PC-3 (cell line): ENCODE results near the gene NFKBIL1. TPM values are rescaled to one million over a fixed set of nuclear protein-coding genes. Genes with fewer than 3 reads are reported as not detected.

Experiments
- ATAC-seq: fragments of 200-7000 bp; cut with Tn5 transposase; 2 replicates; pipeline ENCODE4 v1.9.1; 2020; ENCODE audit warnings: mild to moderate bottlenecking, moderate library complexity
- BruUV-seq: library from RNA; stranded (reverse); fragments of 400-500 nt; replicated peaks from 2 replicates; lab custom pipeline; 2021; lab: Mats Ljungman, UMichigan
- CTCF ChIA-PET: fragments of 300-600 bp; sonication (Branson Sonifier 250); formaldehyde crosslinking; loops from one replicate; lab custom pipeline; 2022; ENCODE audit warnings: antibody characterized with exemption; lab: Charles Lee
- POLR2A ChIA-PET: fragments of 300-600 bp; sonication (Branson Sonifier 250); formaldehyde crosslinking; loops from one replicate; lab custom pipeline; 2022; ENCODE audit warnings: antibody characterized with exemption; ENCODE audit not compliant: unreplicated experiment; lab: Charles Lee
- DNase-seq: peaks from one replicate; pipeline ENCODE4 v3.0.0-alpha.2; 2015
- H2AFZ ChIP-seq: fragments of 300-600 bp; sonication (generic); 2 replicates; pipeline ENCODE4 v1.6.0; 2016; ENCODE audit warnings: antibody characterized with exemption, low read length
- H3F3A ChIP-seq: fragments of 300-600 bp; sonication (generic); one replicate; pipeline ENCODE4 v1.6.0; 2017; ENCODE audit warnings: antibody characterized with exemption, low read length, control low read depth, mild to moderate bottlenecking; ENCODE audit not compliant: unreplicated experiment
- H3K27ac ChIP-seq: fragments of 300-600 bp; sonication (generic); 2 replicates; pipeline ENCODE4 v1.5.1; 2016; ENCODE audit warnings: mild to moderate bottlenecking, low read length
- H3K27me3 ChIP-seq: fragments of 300-600 bp; sonication (generic); 2 replicates; pipeline ENCODE4 v1.6.1; 2016; ENCODE audit warnings: low read length, mixed read lengths
- H3K36me3 ChIP-seq: fragments of 300-600 bp; sonication (generic); 2 replicates; pipeline ENCODE4 v1.6.1; 2016; ENCODE audit warnings: low read depth, mixed run types, low read length, mixed read lengths
- H3K4me1 ChIP-seq: fragments of 300-600 bp; sonication (generic); 2 replicates; pipeline ENCODE4 v1.5.1; 2016; ENCODE audit warnings: low read length; ENCODE audit not compliant: insufficient read depth
- H3K4me2 ChIP-seq: fragments of 300-600 bp; sonication (generic); 2 replicates; pipeline ENCODE4 v1.6.0; 2016; ENCODE audit warnings: low read length
- H3K4me3 ChIP-seq: fragments of 300-600 bp; sonication (generic); 2 replicates; pipeline ENCODE4 v1.5.1; 2016; ENCODE audit warnings: mild to moderate bottlenecking, low read length, mixed read lengths
- H3K79me2 ChIP-seq: fragments of 300-600 bp; sonication (generic); 2 replicates; pipeline ENCODE4 v1.6.1; 2017; ENCODE audit warnings: low read length, mixed read lengths
- H3K9ac ChIP-seq: fragments of 300-600 bp; sonication (generic); 2 replicates; pipeline ENCODE4 v1.6.0; 2016; ENCODE audit warnings: mild to moderate bottlenecking, low read length
- H3K9me2 ChIP-seq: fragments of 300-600 bp; sonication (generic); replicated peaks from 2 replicates; pipeline ENCODE4 v1.6.1; 2016; ENCODE audit warnings: mixed run types, low read length, mixed read lengths
- H3K9me3 ChIP-seq: fragments of 300-600 bp; sonication (generic); 2 replicates; pipeline ENCODE4 v1.6.1; 2016; ENCODE audit warnings: low read length, mixed read lengths
- H4K20me1 ChIP-seq: fragments of 300-600 bp; sonication (generic); 2 replicates; pipeline ENCODE4 v1.6.1; 2016; ENCODE audit warnings: low read length, mixed read lengths
- EZH2 ChIP-seq: fragments of 300-600 bp; sonication (generic); IDR thresholded peaks from one replicate; pipeline ENCODE4 v1.6.1; 2017; ENCODE audit warnings: antibody characterized with exemption, mild to moderate bottlenecking, low read length; ENCODE audit not compliant: unreplicated experiment
- EZH2phosphoT487 ChIP-seq: fragments of 300-600 bp; sonication (generic); IDR thresholded peaks from 2 replicates; pipeline ENCODE4 v1.6.1; 2018; ENCODE audit warnings: mild to moderate bottlenecking, antibody characterized with exemption, low read length, borderline replicate concordance
- intact Hi-C: fragments of 100-400 bp; cut with micrococcal nuclease; formaldehyde crosslinking; loops from 2 replicates; pipeline ENCODE4 v1.9.0; 2023
- total RNA-seq: library from RNA; depleted of rRNA; stranded (reverse); fragments of >200 nt; gene quantifications from 2 replicates; pipeline ENCODE4 v1.2.3, GENCODE V29; 2014
- TF ChIP-seq, protein P1 (sequence below): fragments of 300-600 bp; sonication (generic); conservative IDR thresholded peaks from 2 replicates; pipeline ENCODE4 v1.5.1; 2017; ENCODE audit warnings: antibody characterized with exemption, low read depth, mild to moderate bottlenecking, low read length

The NFKBIL1 gene
- total RNA-seq, 1 experiment from 2014 or later = 38.2 TPM

DNA sequence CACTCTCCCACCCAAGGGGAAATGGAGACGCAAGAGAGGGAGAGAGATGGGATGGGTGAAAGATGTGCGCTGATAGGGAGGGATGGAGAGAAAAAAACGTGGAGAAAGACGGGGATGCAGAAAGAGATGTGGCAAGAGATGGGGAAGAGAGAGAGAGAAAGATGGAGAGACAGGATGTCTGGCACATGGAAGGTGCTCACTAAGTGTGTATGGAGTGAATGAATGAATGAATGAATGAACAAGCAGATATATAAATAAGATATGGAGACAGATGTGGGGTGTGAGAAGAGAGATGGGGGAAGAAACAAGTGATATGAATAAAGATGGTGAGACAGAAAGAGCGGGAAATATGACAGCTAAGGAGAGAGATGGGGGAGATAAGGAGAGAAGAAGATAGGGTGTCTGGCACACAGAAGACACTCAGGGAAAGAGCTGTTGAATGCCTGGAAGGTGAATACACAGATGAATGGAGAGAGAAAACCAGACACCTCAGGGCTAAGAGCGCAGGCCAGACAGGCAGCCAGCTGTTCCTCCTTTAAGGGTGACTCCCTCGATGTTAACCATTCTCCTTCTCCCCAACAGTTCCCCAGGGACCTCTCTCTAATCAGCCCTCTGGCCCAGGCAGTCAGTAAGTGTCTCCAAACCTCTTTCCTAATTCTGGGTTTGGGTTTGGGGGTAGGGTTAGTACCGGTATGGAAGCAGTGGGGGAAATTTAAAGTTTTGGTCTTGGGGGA is 28.7 kb downstream of the NFKBIL1 start:
- CTCF ChIA-PET = interaction anchor here (0.6 kb wide), 1 partner anchor 62 kb away, joined by 5 read pairs; no protein-coding TSS in a partner anchor
- ATAC-seq = no peak
- intact Hi-C loops = no loop called here

DNA sequence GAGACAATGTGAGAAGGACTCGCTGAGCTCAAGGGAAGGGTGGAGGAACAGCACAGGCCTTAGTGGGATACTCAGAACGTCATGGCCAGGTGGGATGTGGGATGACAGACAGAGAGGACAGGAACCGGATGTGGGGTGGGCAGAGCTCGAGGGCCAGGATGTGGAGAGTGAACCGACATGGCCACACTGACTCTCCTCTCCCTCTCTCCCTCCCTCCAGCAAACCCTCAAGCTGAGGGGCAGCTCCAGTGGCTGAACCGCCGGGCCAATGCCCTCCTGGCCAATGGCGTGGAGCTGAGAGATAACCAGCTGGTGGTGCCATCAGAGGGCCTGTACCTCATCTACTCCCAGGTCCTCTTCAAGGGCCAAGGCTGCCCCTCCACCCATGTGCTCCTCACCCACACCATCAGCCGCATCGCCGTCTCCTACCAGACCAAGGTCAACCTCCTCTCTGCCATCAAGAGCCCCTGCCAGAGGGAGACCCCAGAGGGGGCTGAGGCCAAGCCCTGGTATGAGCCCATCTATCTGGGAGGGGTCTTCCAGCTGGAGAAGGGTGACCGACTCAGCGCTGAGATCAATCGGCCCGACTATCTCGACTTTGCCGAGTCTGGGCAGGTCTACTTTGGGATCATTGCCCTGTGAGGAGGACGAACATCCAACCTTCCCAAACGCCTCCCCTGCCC is 29.6 kb downstream of the NFKBIL1 start:
- CTCF ChIA-PET = interaction anchor here (0.6 kb wide), 1 partner anchor 21 kb away, joined by 3 read pairs; no protein-coding TSS in a partner anchor
- POLR2A ChIA-PET = interaction anchor here (0.6 kb wide), 1 partner anchor 341 kb away, joined by 7 read pairs; no protein-coding TSS in a partner anchor
- H3K9me3 ChIP-seq = no peaks in the 10 kb centered on the region
- no peaks in the 10 kb centered on the region for H3K9me2 ChIP-seq
- H3K36me3 ChIP-seq = no peaks in the 10 kb centered on the region
- no peak overlapping the region for H3K4me3 ChIP-seq
- intact Hi-C loops = no loop called here
- TF ChIP-seq EZH2phosphoT487 (no peak), EZH2 (no peak)
- TF ChIP-seq, protein P1, sequence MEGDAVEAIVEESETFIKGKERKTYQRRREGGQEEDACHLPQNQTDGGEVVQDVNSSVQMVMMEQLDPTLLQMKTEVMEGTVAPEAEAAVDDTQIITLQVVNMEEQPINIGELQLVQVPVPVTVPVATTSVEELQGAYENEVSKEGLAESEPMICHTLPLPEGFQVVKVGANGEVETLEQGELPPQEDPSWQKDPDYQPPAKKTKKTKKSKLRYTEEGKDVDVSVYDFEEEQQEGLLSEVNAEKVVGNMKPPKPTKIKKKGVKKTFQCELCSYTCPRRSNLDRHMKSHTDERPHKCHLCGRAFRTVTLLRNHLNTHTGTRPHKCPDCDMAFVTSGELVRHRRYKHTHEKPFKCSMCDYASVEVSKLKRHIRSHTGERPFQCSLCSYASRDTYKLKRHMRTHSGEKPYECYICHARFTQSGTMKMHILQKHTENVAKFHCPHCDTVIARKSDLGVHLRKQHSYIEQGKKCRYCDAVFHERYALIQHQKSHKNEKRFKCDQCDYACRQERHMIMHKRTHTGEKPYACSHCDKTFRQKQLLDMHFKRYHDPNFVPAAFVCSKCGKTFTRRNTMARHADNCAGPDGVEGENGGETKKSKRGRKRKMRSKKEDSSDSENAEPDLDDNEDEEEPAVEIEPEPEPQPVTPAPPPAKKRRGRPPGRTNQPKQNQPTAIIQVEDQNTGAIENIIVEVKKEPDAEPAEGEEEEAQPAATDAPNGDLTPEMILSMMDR = no peak
- H3K4me1 ChIP-seq = peaks cover 11% of the 10 kb centered on the region; the same call in 1 of the 2 replicates
- DNase-seq (no peak), ATAC-seq (no peak)
- no peak overlapping the region for H3K4me2 ChIP-seq
- H3K79me2 ChIP-seq = no peaks in the 10 kb centered on the region
- no peak overlapping the region for H3K27ac ChIP-seq
- H3K27me3 ChIP-seq = no peaks in the 10 kb centered on the region
- no peaks in the 10 kb centered on the region for H3F3A ChIP-seq
- H2AFZ ChIP-seq = no peak overlapping the region
- BruUV-seq = no TSS peak
- H3K9ac ChIP-seq = no peak overlapping the region
- no peaks in the 10 kb centered on the region for H4K20me1 ChIP-seq

More for the DNA sequence above, 28.7 kb downstream of the NFKBIL1 start:
- no peaks in the 10 kb centered on the region for H3K9me3 ChIP-seq
- no peaks in the 10 kb centered on the region for H3F3A ChIP-seq
- no peak overlapping the region for H2AFZ ChIP-seq
- POLR2A ChIA-PET = no interaction called here
- H3K9me2 ChIP-seq = no peaks in the 10 kb centered on the region
- BruUV-seq = no TSS peak
- H4K20me1 ChIP-seq = no peaks in the 10 kb centered on the region
- TF ChIP-seq EZH2 (no peak), EZH2phosphoT487 (no peak)
- TF ChIP-seq, protein P1 = no peak
- H3K4me2 ChIP-seq = no peak overlapping the region
- H3K79me2 ChIP-seq = no peaks in the 10 kb centered on the region
- DNase-seq = no peak
- no peak overlapping the region for H3K4me3 ChIP-seq
- no peak overlapping the region for H3K27ac ChIP-seq
- H3K36me3 ChIP-seq = no peaks in the 10 kb centered on the region
- H3K9ac ChIP-seq = no peak overlapping the region
- no peaks in the 10 kb centered on the region for H3K27me3 ChIP-seq
- 0 out of 2 replicates have a peak, but pooled peaks cover 8% of the 10 kb centered on the region for H3K4me1 ChIP-seq
